SK-N-SH (cell line): ENCODE data around the gene CHFR. TPM values are rescaled to one million over a fixed set of nuclear protein-coding genes. Genes with fewer than 3 reads are reported as not detected.
"Not testable (repeated sequence)": the region's sequence is repeated elsewhere in the genome, so short reads cannot be mapped to it uniquely, and the experiment has no call there.

Source experiments
- CTCF ChIA-PET: fragments of 300-600, 350-600 bp; formaldehyde crosslinking; extraction: SDS; loops from one replicate; lab custom pipeline; 2021; lab: Yijun Ruan, JAX
- POLR2A ChIA-PET: fragments of 350-600 bp; sonication (Branson Sonifier 250); formaldehyde crosslinking; extraction: SDS; loops from one replicate; lab custom pipeline; 2020; ENCODE audit warnings: antibody characterized with exemption, inconsistent platforms; lab: Yijun Ruan, JAX
- DNase-seq: peaks from one replicate; pipeline ENCODE4 v3.0.0; 2012
- H2AFZ ChIP-seq: fragments of 200-600 bp; sonication (generic); 2 replicates; pipeline ENCODE4 v1.8.1; 2016; ENCODE audit warnings: antibody characterized with exemption, mild to moderate bottlenecking, low read depth
- H3F3A ChIP-seq: fragments of 200-600 bp; sonication (generic); replicated peaks from 2 replicates; pipeline ENCODE3; 2016; ENCODE audit warnings: antibody characterized with exemption, mild to moderate bottlenecking; ENCODE audit not compliant: insufficient read depth
- H3K27ac ChIP-seq, 2 experiments: fragments of 200-500 bp in 1 of 2; fragments of 200-600 bp in 1 of 2; sonication (Bioruptor generic) in 1 of 2; sonication (generic), shearing (Covaris generic) in 1 of 2; 2 replicates each; pipeline versions ENCODE4 v1.5.1 to v1.6.1; 2014 to 2016; ENCODE audit warnings: low read depth in 2 of 2, inconsistent platforms in 1 of 2, low read length in 1 of 2, mild to moderate bottlenecking in 1 of 2, mixed read lengths in 1 of 2
- H3K27me3 ChIP-seq: fragments of 200-600 bp; sonication (generic), shearing (Covaris generic); 2 replicates; pipeline ENCODE4 v1.6.1; 2016; ENCODE audit warnings: mixed run types; ENCODE audit not compliant: insufficient read depth
- H3K36me3 ChIP-seq, 2 experiments: fragments of 200-500 bp in 1 of 2; fragments of 200-600 bp in 1 of 2; sonication (Bioruptor generic) in 1 of 2; sonication (generic) in 1 of 2; replicated peaks in 1 of 2; 2 replicates each; pipeline versions ENCODE3 to v1.5.1; 2014 to 2016; ENCODE audit warnings: low read length in 1 of 2, mild to moderate bottlenecking in 1 of 2; ENCODE audit not compliant: insufficient read depth in 2 of 2, control insufficient read depth in 1 of 2
- H3K4me1 ChIP-seq, 2 experiments: fragments of 200-500 bp in 1 of 2; fragments of 200-600 bp in 1 of 2; sonication (Bioruptor generic) in 1 of 2; sonication (generic), shearing (Covaris generic) in 1 of 2; 2 replicates each; pipeline versions ENCODE4 v1.5.1 to v1.6.1; 2014 to 2016; ENCODE audit warnings: low read depth in 1 of 2, low read length in 1 of 2, mixed run types in 1 of 2; ENCODE audit not compliant: insufficient read depth in 2 of 2, control insufficient read depth in 1 of 2
- H3K4me2 ChIP-seq: fragments of 200-600 bp; sonication (generic), shearing (Covaris generic); 2 replicates; pipeline ENCODE4 v1.6.1; 2017; ENCODE audit warnings: mixed run types
- H3K4me3 ChIP-seq, 2 experiments: fragments of 200-500 bp in 1 of 2; fragments of 200-600 bp in 1 of 2; sonication (Bioruptor generic) in 1 of 2; sonication (generic), shearing (Covaris generic) in 1 of 2; 2 replicates each; pipeline versions ENCODE4 v1.5.1 to v1.8.1; 2014 to 2016; ENCODE audit warnings: low read depth in 2 of 2, inconsistent platforms in 1 of 2, low read length in 1 of 2, mild to moderate bottlenecking in 1 of 2, mixed read lengths in 1 of 2, moderate library complexity in 1 of 2
- H3K79me2 ChIP-seq: fragments of 200-600 bp; sonication (generic); 2 replicates; pipeline ENCODE4 v1.8.1; 2017; ENCODE audit warnings: mild to moderate bottlenecking; ENCODE audit not compliant: insufficient read depth
- H3K9ac ChIP-seq: fragments of 200-600 bp; sonication (generic); 2 replicates; pipeline ENCODE4 v1.6.1; 2017; ENCODE audit warnings: mixed run types
- H3K9me2 ChIP-seq: fragments of 200-600 bp; sonication (generic); 2 replicates; pipeline ENCODE4 v1.6.1; 2017; ENCODE audit warnings: mixed run types
- H3K9me3 ChIP-seq: fragments of 200-600 bp; sonication (generic); 2 replicates; pipeline ENCODE4 v1.6.1; 2017; ENCODE audit warnings: mixed run types, mild to moderate bottlenecking, moderate library complexity
- H4K20me1 ChIP-seq: fragments of 200-600 bp; sonication (generic); 2 replicates; pipeline ENCODE4 v1.6.1; 2017; ENCODE audit warnings: mild to moderate bottlenecking, mixed run types; ENCODE audit not compliant: insufficient read depth
- ELF1 ChIP-seq: IDR thresholded peaks from 2 replicates; pipeline ENCODE4 v1.4.0; 2012
- MEF2A ChIP-seq: IDR thresholded peaks from 2 replicates; pipeline ENCODE4 v1.4.0; 2012; ENCODE audit warnings: low read depth, borderline replicate concordance
- MXI1 ChIP-seq: IDR thresholded peaks from 2 replicates; pipeline ENCODE4 v1.6.1; 2012; ENCODE audit warnings: mild to moderate bottlenecking, low read depth, low read length, improper control_type of control experiment
- NFIC ChIP-seq: IDR thresholded peaks from 2 replicates; pipeline ENCODE4 v1.4.0; 2012; ENCODE audit warnings: borderline replicate concordance
- NRF1 ChIP-seq: IDR thresholded peaks from 2 replicates; pipeline ENCODE4 v1.6.1; 2012; ENCODE audit warnings: low read depth, mild to moderate bottlenecking, low read length
- RAD21 ChIP-seq: IDR thresholded peaks from 2 replicates; pipeline ENCODE4 v1.6.1; 2012; ENCODE audit warnings: mild to moderate bottlenecking, low read length
- REST ChIP-seq: IDR thresholded peaks from 2 replicates; pipeline ENCODE4 v1.6.1; 2012; ENCODE audit warnings: mild to moderate bottlenecking, low read depth, low read length, moderate library complexity
- RFX5 ChIP-seq: IDR thresholded peaks from 2 replicates; pipeline ENCODE4 v1.6.1; 2012; ENCODE audit warnings: mild to moderate bottlenecking, improper control_type of control experiment, low read length
- TCF12 ChIP-seq: IDR thresholded peaks from 2 replicates; pipeline ENCODE4 v1.4.0; 2012
- YY1 ChIP-seq: IDR thresholded peaks from 2 replicates; pipeline ENCODE4 v1.4.0; 2012; ENCODE audit warnings: low read depth, mild to moderate bottlenecking
- WGBS: methylation state at CpG from one replicate; pipeline ENCODE4 v1.1.6; 2017; ENCODE audit warnings: low lambda C conversion rate; 5-methylcytosine and 5-hydroxymethylcytosine counted together
- polyA plus RNA-seq, 3 experiments: library from polyadenylated mRNA; depleted of rRNA; stranded (reverse); fragments of >200 nt; gene quantifications; 2 replicates each; pipeline ENCODE4 v1.2.3, GENCODE V29; 2012
- TF ChIP-seq, protein P1 (sequence below): IDR thresholded peaks from 2 replicates; pipeline ENCODE4; 2012
- TF ChIP-seq, protein P2 (sequence below): fragments of 200-600 bp; sonication (generic); IDR thresholded peaks from 2 replicates; pipeline ENCODE4 v1.6.1; 2017; ENCODE audit warnings: antibody characterized with exemption, mild to moderate bottlenecking, moderate library complexity

Gene CHFR
- polyA plus RNA-seq, 1 of the 3 experiments (the other 2 are of a cell fraction): 31.6 TPM

- Histone ChIP-seq H3K36me3 (peaks cover 61% of the 10 kb centered on the region in 2 experiments), H3K27ac (no peak overlapping the region), H3F3A (peaks cover 5% of the 10 kb centered on the region), H3K4me2 (no peak overlapping the region), H4K20me1 (peaks cover 23% of the 10 kb centered on the region), H3K4me3 (no peak overlapping the region), H3K9me3 (no peaks in the 10 kb centered on the region), H3K9ac (no peak overlapping the region), H3K27me3 (no peaks in the 10 kb centered on the region), H3K9me2 (no peaks in the 10 kb centered on the region), H3K79me2 (peaks cover 30% of the 10 kb centered on the region; the same call in 1 of the 2 replicates), H3K4me1 (peaks cover 0 to 3% of the 10 kb centered on the region in 2 experiments; a peak in 1 of 4 replicates), H2AFZ (no peak overlapping the region)
- POLR2A ChIA-PET: no interaction called here
- TF ChIP-seq ELF1 (no peak), RFX5 (no peak), TCF12 (no peak), NRF1 (no peak), MXI1 (no peak), MEF2A (no peak), YY1 (no peak), RAD21 (no peak), REST (no peak), NFIC (no peak)
- TF ChIP-seq, protein P1, sequence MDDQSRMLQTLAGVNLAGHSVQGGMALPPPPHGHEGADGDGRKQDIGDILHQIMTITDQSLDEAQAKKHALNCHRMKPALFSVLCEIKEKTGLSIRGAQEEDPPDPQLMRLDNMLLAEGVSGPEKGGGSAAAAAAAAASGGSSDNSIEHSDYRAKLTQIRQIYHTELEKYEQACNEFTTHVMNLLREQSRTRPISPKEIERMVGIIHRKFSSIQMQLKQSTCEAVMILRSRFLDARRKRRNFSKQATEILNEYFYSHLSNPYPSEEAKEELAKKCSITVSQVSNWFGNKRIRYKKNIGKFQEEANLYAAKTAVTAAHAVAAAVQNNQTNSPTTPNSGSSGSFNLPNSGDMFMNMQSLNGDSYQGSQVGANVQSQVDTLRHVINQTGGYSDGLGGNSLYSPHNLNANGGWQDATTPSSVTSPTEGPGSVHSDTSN: no peak
- 88% methylated on average over 8 of the region's 8 CpGs for WGBS
- no peak for DNase-seq
- CTCF ChIA-PET: interaction anchor here (0.7 kb wide), 1 partner anchor 9 kb away, joined by 3 read pairs; no protein-coding TSS in a partner anchor
These were observed 74.6 kb downstream of the CHFR start for GRCh38 chr12:132812631-132813305.

DNA sequence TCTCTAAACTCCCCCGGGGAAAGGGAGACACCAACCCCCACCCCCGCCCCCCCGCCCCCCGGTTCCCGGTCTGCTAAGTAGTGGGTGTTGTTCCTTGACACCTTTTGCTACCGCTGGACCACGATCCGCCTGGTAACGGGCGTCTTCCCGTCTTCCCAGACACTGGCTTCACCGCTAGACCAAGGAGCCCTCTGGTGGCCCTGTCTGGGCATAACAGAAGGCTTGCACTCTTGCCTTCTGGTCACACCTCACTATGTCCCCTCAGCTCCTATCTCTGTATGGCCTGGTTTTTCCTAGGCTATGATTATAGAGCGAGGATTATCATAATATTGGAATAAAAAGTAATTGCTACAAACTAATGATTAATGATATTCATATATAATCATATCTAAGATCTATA, 78.0 kb downstream of the CHFR start:
- H3K9me2 ChIP-seq, POLR2A ChIA-PET, H3F3A ChIP-seq, H3K27me3 ChIP-seq, H3K4me2 ChIP-seq, H3K4me1 ChIP-seq, H2AFZ ChIP-seq, H3K27ac ChIP-seq, DNase-seq, H3K9ac ChIP-seq, H3K4me3 ChIP-seq, H3K9me3 ChIP-seq: not testable (repeated sequence)
- WGBS: 79% methylated on average over 11 of the region's 13 CpGs
- Histone ChIP-seq H4K20me1 (peaks cover 46% of the 10 kb centered on the region), H3K79me2 (peaks cover 47% of the 10 kb centered on the region), H3K36me3 (peaks cover 49 to 66% of the 10 kb centered on the region in 2 experiments)
- CTCF ChIA-PET: interaction anchor here (1.5 kb wide), 1 partner anchor 13 kb away, joined by 7 read pairs; no protein-coding TSS in a partner anchor
- TF ChIP-seq, protein P2, sequence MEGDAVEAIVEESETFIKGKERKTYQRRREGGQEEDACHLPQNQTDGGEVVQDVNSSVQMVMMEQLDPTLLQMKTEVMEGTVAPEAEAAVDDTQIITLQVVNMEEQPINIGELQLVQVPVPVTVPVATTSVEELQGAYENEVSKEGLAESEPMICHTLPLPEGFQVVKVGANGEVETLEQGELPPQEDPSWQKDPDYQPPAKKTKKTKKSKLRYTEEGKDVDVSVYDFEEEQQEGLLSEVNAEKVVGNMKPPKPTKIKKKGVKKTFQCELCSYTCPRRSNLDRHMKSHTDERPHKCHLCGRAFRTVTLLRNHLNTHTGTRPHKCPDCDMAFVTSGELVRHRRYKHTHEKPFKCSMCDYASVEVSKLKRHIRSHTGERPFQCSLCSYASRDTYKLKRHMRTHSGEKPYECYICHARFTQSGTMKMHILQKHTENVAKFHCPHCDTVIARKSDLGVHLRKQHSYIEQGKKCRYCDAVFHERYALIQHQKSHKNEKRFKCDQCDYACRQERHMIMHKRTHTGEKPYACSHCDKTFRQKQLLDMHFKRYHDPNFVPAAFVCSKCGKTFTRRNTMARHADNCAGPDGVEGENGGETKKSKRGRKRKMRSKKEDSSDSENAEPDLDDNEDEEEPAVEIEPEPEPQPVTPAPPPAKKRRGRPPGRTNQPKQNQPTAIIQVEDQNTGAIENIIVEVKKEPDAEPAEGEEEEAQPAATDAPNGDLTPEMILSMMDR: peak; percentile 50
